Central memory CD8-positive, alpha-beta T cell (primary cell): ENCODE data around the gene VPS37D.

ENCODE experiments used
- ATAC-seq: fragments of 150-1000 bp; cut with Tn5 transposase; replicated peaks from 2 replicates; pipeline ENCODE4 v1.10.0; 2022; ENCODE audit warnings: mild to moderate bottlenecking, moderate FRiP score, moderate number of reproducible peaks; ENCODE audit not compliant: poor library complexity, severe bottlenecking; ENCODE audit errors: extremely low read depth
- DNase-seq, 2 donors: peaks; one replicate each; pipeline ENCODE4 v3.0.0; 2021; ENCODE audit warnings: low spot score in 2 of 2
- H3K27ac Mint-ChIP-seq: one replicate; pipeline ENCODE4 v1.8.0; 2022; ENCODE audit warnings: low read depth, mild to moderate bottlenecking, moderate library complexity, mixed read lengths
- H3K27me3 Mint-ChIP-seq: one replicate; pipeline ENCODE4 v1.8.0; 2022; ENCODE audit warnings: mixed read lengths
- H3K36me3 Mint-ChIP-seq: one replicate; pipeline ENCODE4 v1.8.0; 2022; ENCODE audit warnings: mild to moderate bottlenecking, moderate library complexity, mixed read lengths; ENCODE audit not compliant: insufficient read depth
- H3K4me1 Mint-ChIP-seq: one replicate; pipeline ENCODE4 v1.8.0; 2022; ENCODE audit warnings: mixed read lengths
- H3K4me3 Mint-ChIP-seq: one replicate; pipeline ENCODE4 v1.8.0; 2022; ENCODE audit warnings: mild to moderate bottlenecking, moderate library complexity, mixed read lengths
- H3K9me3 Mint-ChIP-seq: one replicate; pipeline ENCODE4 v1.8.0; 2022; ENCODE audit warnings: mixed read lengths

Gene VPS37D

DNA sequence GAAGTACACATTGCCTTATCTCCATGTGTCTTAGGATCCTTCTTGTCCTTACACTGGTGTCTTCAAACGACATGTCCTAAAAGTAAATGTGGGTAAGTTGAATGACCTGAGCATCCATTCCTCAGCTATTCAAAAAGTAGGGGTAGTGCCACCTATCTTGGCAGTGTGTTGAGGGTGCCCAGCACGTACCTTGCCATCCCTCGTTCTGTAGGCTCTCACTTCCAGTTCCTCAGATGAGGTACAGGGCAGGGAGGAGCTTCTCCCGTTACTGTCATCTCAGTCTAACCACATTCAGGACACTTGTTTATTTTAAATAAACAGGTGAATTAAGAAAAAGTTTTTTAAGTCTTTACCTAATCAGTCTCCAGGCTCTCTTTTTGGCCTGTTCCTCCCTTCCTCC is 28.7 kb downstream of the VPS37D start:
- ATAC-seq (no peak), DNase-seq (no peak)
- no peak overlapping the region for H3K4me3 Mint-ChIP-seq
- no peak overlapping the region for H3K27ac Mint-ChIP-seq
- peaks cover 70% of the 10 kb centered on the region for H3K36me3 Mint-ChIP-seq
- H3K4me1 Mint-ChIP-seq = peaks cover 6% of the 10 kb centered on the region
- H3K9me3 Mint-ChIP-seq = no peaks in the 10 kb centered on the region
- H3K27me3 Mint-ChIP-seq = no peaks in the 10 kb centered on the region

DNA sequence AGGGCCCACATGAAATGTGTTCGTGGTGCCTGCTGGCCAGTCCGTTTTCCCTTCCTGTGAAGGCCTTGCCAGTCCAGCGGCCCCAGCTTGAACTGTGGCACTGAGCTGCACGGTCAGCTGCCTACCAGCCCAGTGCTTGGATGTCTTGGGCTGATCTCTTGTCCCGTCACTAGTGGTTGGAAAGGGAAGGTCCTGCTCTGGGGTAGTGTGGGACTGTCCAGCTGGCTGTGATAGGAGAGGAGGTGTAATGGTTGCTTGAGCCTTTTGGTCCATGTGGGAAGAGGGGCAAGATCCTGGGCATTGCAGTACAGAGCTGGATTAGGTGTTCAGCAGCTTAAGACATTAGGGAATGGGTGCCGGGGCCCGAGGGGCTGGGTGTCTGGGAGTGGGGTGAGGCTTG is 30.8 kb downstream of the VPS37D start:
- H3K36me3 Mint-ChIP-seq = peaks cover 68% of the 10 kb centered on the region
- ATAC-seq (no peak), DNase-seq (no peak)
- no peak overlapping the region for H3K4me3 Mint-ChIP-seq
- H3K27me3 Mint-ChIP-seq = no peaks in the 10 kb centered on the region
- H3K4me1 Mint-ChIP-seq = peaks cover 9% of the 10 kb centered on the region
- no peaks in the 10 kb centered on the region for H3K9me3 Mint-ChIP-seq
- no peak overlapping the region for H3K27ac Mint-ChIP-seq

GRCh38 chr7:73699370-73700068 is 31.9 kb downstream of the VPS37D start:
- no peak for ATAC-seq
- H3K27me3 Mint-ChIP-seq = no peaks in the 10 kb centered on the region
- H3K27ac Mint-ChIP-seq = peak overlapping the region; percentile 22
- H3K36me3 Mint-ChIP-seq = peaks cover 63% of the 10 kb centered on the region
- H3K4me3 Mint-ChIP-seq = peak overlapping the region; percentile 32
- peaks cover 9% of the 10 kb centered on the region for H3K4me1 Mint-ChIP-seq
- no peak for DNase-seq
- no peaks in the 10 kb centered on the region for H3K9me3 Mint-ChIP-seq

DNA sequence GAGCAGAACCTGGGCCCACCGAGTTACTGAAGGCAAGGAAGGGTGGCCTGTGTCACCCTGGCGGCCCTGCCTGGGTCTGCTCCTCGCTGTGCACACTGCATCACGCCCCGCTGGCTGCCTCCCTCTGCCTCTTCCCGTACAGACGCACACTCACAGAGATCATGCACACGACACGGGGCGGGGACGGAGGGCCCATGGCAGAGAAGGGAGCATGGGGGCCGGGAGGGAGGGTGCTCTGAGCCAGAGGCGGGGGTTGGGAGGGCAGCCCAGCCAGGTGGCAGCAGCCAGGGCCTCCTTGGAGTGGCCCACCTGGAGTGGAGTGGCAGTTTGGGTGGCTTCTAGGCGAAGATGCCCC is 32.4 kb downstream of the VPS37D start:
- Mint-ChIP-seq H3K4me1 (peaks cover 9% of the 10 kb centered on the region), H3K36me3 (peaks cover 59% of the 10 kb centered on the region), H3K27me3 (no peaks in the 10 kb centered on the region), H3K9me3 (no peaks in the 10 kb centered on the region), H3K27ac (peak overlapping the region; percentile 22), H3K4me3 (no peak overlapping the region)
- ATAC-seq (no peak), DNase-seq (no peak)

- peak overlapping the region; percentile 22 for H3K27ac Mint-ChIP-seq
These were observed 33.0 kb downstream of the VPS37D start for GRCh38 chr7:73700581-73701134.

DNA sequence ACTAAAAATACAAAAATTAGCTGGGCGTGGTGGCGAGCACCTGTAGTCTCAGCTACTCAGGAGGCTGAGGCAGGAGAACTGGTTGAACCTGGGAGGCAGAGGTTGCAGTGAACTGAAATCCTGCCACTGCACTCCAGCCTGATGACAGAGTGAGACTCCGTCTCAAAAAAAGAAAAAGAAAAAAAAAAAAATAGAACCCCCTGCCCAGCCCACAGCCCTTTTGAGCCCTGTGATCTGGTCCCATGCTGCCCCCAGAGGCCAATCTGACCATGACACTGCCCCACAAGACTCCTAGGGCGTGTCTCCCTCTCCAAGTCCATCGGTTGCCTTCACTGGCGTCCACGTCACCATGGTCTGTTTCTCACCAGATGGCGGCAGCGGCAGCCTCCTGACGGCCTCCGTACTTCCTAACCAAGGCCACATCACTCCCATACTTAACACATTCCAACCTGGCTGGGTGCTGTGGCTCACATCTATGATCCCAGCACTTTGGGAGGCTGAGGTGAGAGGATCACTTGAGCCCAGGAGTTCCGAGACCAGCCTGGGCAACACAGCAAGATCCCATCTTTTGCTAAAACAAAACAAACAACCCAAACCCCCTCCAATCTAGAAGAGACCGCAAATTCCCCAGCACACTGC is 33.8 kb downstream of the VPS37D start:
- Mint-ChIP-seq H3K27me3 (no peaks in the 10 kb centered on the region), H3K4me1 (peaks cover 9% of the 10 kb centered on the region), H3K27ac (no peak overlapping the region), H3K36me3 (peaks cover 45% of the 10 kb centered on the region), H3K9me3 (no peaks in the 10 kb centered on the region), H3K4me3 (no peak overlapping the region)
- DNase-seq (no peak), ATAC-seq (no peak)

More at GRCh38 chr7:73700581-73701134, 33.0 kb downstream of the VPS37D start:
- no peak for ATAC-seq
- no peak for DNase-seq
- Mint-ChIP-seq H3K27me3 (no peaks in the 10 kb centered on the region), H3K4me1 (peaks cover 9% of the 10 kb centered on the region), H3K36me3 (peaks cover 53% of the 10 kb centered on the region), H3K9me3 (no peaks in the 10 kb centered on the region), H3K4me3 (no peak overlapping the region)

GRCh38 chr7:73702226-73702625 is 34.6 kb downstream of the VPS37D start:
- Mint-ChIP-seq H3K9me3 (no peaks in the 10 kb centered on the region), H3K27ac (no peak overlapping the region), H3K4me1 (peaks cover 9% of the 10 kb centered on the region), H3K27me3 (no peaks in the 10 kb centered on the region), H3K36me3 (peaks cover 38% of the 10 kb centered on the region), H3K4me3 (no peak overlapping the region)
- no peak for ATAC-seq
- no peak for DNase-seq

- no peak for DNase-seq
- Mint-ChIP-seq H3K4me1 (peaks cover 9% of the 10 kb centered on the region), H3K36me3 (peaks cover 36% of the 10 kb centered on the region), H3K9me3 (no peaks in the 10 kb centered on the region), H3K27me3 (no peaks in the 10 kb centered on the region), H3K27ac (no peak overlapping the region), H3K4me3 (no peak overlapping the region)
- no peak for ATAC-seq
These were observed 35.0 kb downstream of the VPS37D start for GRCh38 chr7:73702665-73703064.

DNA sequence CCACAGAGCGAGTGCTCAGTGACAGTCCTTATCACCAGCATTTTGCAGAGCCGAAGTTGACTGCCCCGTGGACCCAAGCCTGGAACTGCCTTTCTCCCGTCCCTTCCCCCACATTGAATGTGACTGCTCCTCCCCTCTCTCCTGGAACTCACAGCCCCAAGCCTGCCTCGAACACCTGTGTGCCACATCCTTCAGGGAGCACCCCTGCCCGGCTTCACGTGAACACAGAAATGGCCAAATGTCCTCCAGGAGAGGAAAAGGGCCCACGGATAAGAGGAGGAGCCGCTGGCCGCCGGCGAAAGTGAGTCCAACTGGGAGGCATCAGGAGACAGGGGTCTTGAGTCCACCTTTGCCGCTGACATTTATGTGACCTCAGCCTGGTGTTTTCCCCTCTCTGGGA is 35.6 kb downstream of the VPS37D start:
- Mint-ChIP-seq H3K27ac (no peak overlapping the region), H3K4me3 (no peak overlapping the region), H3K27me3 (no peaks in the 10 kb centered on the region), H3K4me1 (peaks cover 9% of the 10 kb centered on the region), H3K9me3 (no peaks in the 10 kb centered on the region), H3K36me3 (peaks cover 31% of the 10 kb centered on the region)
- ATAC-seq (no peak), DNase-seq (no peak)

- Mint-ChIP-seq H3K9me3 (no peaks in the 10 kb centered on the region), H3K4me1 (peaks cover 9% of the 10 kb centered on the region), H3K27ac (no peak overlapping the region), H3K4me3 (no peak overlapping the region), H3K36me3 (peaks cover 26% of the 10 kb centered on the region), H3K27me3 (no peaks in the 10 kb centered on the region)
- ATAC-seq (no peak), DNase-seq (no peak)
These were observed 36.4 kb downstream of the VPS37D start for GRCh38 chr7:73703757-73704639.

- Mint-ChIP-seq H3K4me3 (no peak overlapping the region), H3K27ac (no peak overlapping the region), H3K9me3 (no peaks in the 10 kb centered on the region), H3K36me3 (peaks cover 19% of the 10 kb centered on the region), H3K4me1 (peaks cover 9% of the 10 kb centered on the region), H3K27me3 (no peaks in the 10 kb centered on the region)
- ATAC-seq (no peak), DNase-seq (no peak)
These were observed 37.3 kb downstream of the VPS37D start for GRCh38 chr7:73704640-73705550.

- no peak for DNase-seq
- ATAC-seq = no peak
- peaks cover 9% of the 10 kb centered on the region for H3K4me1 Mint-ChIP-seq
- H3K27ac Mint-ChIP-seq = no peak overlapping the region
- H3K36me3 Mint-ChIP-seq = peaks cover 17% of the 10 kb centered on the region
- no peaks in the 10 kb centered on the region for H3K9me3 Mint-ChIP-seq
- H3K4me3 Mint-ChIP-seq = no peak overlapping the region
- no peaks in the 10 kb centered on the region for H3K27me3 Mint-ChIP-seq
These were observed 37.9 kb downstream of the VPS37D start for GRCh38 chr7:73705551-73705920.
